ENCODE data around the gene TNFRSF19. TPM values are rescaled to one million over a fixed set of nuclear protein-coding genes. Genes with fewer than 3 reads are reported as not detected.

Gene TNFRSF19
- total and polyA plus RNA-seq, 2 of the 8 experiments (the other 6 are each of a cell fraction or from before 2014, with no cell fraction given), result 0.50 to 0.95 TPM

DNA sequence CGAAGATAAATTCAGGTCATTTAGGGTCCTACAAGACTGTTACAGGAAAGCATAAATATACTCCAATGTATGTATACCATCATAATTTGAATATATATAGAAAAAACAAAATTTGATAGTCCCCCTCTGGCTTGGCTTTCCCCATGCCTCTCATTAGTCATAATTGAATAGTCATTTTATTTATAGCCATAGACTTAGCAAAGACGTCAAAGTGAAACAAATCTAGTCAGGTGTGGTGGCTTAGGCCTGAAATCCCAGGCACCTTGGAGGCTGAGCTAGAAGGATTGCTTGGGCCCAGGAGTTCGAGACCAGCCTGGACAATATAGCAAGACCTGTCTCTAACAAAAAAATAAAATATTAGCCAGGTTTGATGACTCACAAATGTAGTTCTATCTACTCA, 141.1 kb downstream of the TNFRSF19 start (continued):
- TF ChIP-seq, protein P1, sequence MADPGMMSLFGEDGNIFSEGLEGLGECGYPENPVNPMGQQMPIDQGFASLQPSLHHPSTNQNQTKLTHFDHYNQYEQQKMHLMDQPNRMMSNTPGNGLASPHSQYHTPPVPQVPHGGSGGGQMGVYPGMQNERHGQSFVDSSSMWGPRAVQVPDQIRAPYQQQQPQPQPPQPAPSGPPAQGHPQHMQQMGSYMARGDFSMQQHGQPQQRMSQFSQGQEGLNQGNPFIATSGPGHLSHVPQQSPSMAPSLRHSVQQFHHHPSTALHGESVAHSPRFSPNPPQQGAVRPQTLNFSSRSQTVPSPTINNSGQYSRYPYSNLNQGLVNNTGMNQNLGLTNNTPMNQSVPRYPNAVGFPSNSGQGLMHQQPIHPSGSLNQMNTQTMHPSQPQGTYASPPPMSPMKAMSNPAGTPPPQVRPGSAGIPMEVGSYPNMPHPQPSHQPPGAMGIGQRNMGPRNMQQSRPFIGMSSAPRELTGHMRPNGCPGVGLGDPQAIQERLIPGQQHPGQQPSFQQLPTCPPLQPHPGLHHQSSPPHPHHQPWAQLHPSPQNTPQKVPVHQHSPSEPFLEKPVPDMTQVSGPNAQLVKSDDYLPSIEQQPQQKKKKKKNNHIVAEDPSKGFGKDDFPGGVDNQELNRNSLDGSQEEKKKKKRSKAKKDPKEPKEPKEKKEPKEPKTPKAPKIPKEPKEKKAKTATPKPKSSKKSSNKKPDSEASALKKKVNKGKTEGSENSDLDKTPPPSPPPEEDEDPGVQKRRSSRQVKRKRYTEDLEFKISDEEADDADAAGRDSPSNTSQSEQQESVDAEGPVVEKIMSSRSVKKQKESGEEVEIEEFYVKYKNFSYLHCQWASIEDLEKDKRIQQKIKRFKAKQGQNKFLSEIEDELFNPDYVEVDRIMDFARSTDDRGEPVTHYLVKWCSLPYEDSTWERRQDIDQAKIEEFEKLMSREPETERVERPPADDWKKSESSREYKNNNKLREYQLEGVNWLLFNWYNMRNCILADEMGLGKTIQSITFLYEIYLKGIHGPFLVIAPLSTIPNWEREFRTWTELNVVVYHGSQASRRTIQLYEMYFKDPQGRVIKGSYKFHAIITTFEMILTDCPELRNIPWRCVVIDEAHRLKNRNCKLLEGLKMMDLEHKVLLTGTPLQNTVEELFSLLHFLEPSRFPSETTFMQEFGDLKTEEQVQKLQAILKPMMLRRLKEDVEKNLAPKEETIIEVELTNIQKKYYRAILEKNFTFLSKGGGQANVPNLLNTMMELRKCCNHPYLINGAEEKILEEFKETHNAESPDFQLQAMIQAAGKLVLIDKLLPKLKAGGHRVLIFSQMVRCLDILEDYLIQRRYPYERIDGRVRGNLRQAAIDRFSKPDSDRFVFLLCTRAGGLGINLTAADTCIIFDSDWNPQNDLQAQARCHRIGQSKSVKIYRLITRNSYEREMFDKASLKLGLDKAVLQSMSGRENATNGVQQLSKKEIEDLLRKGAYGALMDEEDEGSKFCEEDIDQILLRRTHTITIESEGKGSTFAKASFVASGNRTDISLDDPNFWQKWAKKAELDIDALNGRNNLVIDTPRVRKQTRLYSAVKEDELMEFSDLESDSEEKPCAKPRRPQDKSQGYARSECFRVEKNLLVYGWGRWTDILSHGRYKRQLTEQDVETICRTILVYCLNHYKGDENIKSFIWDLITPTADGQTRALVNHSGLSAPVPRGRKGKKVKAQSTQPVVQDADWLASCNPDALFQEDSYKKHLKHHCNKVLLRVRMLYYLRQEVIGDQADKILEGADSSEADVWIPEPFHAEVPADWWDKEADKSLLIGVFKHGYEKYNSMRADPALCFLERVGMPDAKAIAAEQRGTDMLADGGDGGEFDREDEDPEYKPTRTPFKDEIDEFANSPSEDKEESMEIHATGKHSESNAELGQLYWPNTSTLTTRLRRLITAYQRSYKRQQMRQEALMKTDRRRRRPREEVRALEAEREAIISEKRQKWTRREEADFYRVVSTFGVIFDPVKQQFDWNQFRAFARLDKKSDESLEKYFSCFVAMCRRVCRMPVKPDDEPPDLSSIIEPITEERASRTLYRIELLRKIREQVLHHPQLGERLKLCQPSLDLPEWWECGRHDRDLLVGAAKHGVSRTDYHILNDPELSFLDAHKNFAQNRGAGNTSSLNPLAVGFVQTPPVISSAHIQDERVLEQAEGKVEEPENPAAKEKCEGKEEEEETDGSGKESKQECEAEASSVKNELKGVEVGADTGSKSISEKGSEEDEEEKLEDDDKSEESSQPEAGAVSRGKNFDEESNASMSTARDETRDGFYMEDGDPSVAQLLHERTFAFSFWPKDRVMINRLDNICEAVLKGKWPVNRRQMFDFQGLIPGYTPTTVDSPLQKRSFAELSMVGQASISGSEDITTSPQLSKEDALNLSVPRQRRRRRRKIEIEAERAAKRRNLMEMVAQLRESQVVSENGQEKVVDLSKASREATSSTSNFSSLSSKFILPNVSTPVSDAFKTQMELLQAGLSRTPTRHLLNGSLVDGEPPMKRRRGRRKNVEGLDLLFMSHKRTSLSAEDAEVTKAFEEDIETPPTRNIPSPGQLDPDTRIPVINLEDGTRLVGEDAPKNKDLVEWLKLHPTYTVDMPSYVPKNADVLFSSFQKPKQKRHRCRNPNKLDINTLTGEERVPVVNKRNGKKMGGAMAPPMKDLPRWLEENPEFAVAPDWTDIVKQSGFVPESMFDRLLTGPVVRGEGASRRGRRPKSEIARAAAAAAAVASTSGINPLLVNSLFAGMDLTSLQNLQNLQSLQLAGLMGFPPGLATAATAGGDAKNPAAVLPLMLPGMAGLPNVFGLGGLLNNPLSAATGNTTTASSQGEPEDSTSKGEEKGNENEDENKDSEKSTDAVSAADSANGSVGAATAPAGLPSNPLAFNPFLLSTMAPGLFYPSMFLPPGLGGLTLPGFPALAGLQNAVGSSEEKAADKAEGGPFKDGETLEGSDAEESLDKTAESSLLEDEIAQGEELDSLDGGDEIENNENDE (IDR thresholded peaks at IDR 0.05; ENCODE audit: insufficient replicate concordance, low read length), result no peak
- TF ChIP-seq RXRA (IDR thresholded peaks at IDR 0.05; ENCODE audit: insufficient read depth, low read depth, low read length), result no peak
